GM12892 (cell line): ENCODE results near the gene TF.

Source experiments
- POLR2AphosphoS5 ChIP-seq: IDR thresholded peaks from 2 replicates; pipeline ENCODE4 v1.6.1; 2011; ENCODE audit warnings: low read depth, low read length, control low read depth
- TAF1 ChIP-seq: IDR thresholded peaks from 2 replicates; pipeline ENCODE4 v1.6.1; 2011; ENCODE audit warnings: low read depth, mild to moderate bottlenecking, control low read depth, low read length, borderline replicate concordance

DNA sequence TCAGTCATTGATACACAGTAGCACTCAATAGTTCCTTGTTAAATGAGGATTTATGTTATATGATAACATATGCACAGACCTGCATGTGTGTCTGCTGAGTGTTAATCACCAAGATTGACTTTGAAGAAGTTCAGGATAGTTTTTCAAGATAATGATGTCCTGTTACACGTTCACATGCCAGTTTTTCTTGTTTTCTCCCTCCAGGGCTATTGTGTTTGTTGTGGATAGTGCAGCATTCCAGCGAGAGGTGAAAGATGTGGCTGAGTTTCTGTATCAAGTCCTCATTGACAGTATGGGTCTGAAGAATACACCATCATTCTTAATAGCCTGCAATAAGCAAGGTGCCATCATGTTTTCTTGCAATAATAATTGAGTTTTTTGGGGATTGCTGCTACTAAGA lies 69.2 kb downstream of the TF start:
- TF ChIP-seq POLR2AphosphoS5, result no peak
- TF ChIP-seq TAF1, result no peak
